ENCODE measurements around the gene SAP130. TPM values are rescaled to one million over a fixed set of nuclear protein-coding genes. Genes with fewer than 3 reads are reported as not detected.

The SAP130 gene
- total RNA-seq, 1 experiment from 2014 or later: 45.6 TPM

DNA sequence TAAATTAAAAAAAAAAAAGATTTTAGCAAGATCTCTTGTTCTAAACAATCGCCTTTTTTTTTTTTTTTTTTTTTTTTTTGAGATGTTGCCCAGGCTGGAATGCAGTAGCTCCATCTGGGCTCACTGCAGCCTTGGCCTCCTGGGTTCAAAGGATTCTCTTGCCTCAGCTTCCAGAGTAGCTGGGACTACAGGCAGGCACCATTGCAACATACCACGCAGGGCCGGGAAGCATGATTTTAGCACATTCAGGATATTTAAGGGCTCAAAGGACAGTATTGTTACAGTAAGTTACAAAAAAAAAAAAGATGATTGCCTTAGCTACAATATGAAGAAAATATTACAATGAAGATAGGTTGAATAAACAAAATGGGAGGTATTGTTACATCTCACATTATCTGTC, 29.5 kb upstream of the SAP130 start:
- no peak overlapping the region for H3K4me2 ChIP-seq (ENCODE audit: insufficient read depth, insufficient read length, low read length)
- H3K23me2 ChIP-seq (ENCODE audit: insufficient read length, low read depth, low read length, poor library complexity, severe bottlenecking): no peaks in the 10 kb centered on the region
- H2AK5ac ChIP-seq (ENCODE audit: insufficient read length, low read length): no peak overlapping the region
- no peak overlapping the region for H4K91ac ChIP-seq (ENCODE audit: insufficient read length, low read depth, low read length)
- no peak overlapping the region for H2BK120ac ChIP-seq (ENCODE audit: low read depth, low read length, poor library complexity, severe bottlenecking)
- H2BK5ac ChIP-seq (ENCODE audit: insufficient read length, low read length): no peak overlapping the region
- DNase-seq: no peak
- Mint-ChIP-seq H3K9me3 (peaks cover 0 to 2% of the 10 kb centered on the region in 2 experiments; a peak in 2 of 5 replicates), H3K4me1 (peaks cover 5 to 13% of the 10 kb centered on the region in 2 experiments), H3K4me3 (no peak overlapping the region), H3K27me3 (ENCODE audit: low read depth) (peaks cover 2% of the 10 kb centered on the region; the same call in 1 of the 2 replicates), H3K36me3 (ENCODE audit: insufficient read depth in 1 of 3, low read depth in 3 of 3) (no peaks in the 10 kb centered on the region), H3K27ac (no peak overlapping the region)
- no peak overlapping the region for H3K9ac ChIP-seq (ENCODE audit: extremely low read depth, insufficient read length, low read length)
- no peak overlapping the region for H3K23ac ChIP-seq (ENCODE audit: insufficient read length, low read depth, low read length)
- no peak overlapping the region for H2BK12ac ChIP-seq (ENCODE audit: insufficient read length, low read depth, low read length)
- no peak overlapping the region for H3K18ac ChIP-seq (ENCODE audit: insufficient read length, low read depth, low read length)
- H3K4ac ChIP-seq (ENCODE audit: low read depth, low read length): no peak overlapping the region
- no peak overlapping the region for H2AFZ ChIP-seq (ENCODE audit: low read length)
- no peak overlapping the region for H2BK20ac ChIP-seq (ENCODE audit: low read depth, low read length, poor library complexity, severe bottlenecking)
- no peaks in the 10 kb centered on the region for H3K27me3 ChIP-seq (ENCODE audit: insufficient read depth, low read length)
- no peaks in the 10 kb centered on the region for H4K20me1 ChIP-seq (ENCODE audit: control insufficient read depth, insufficient read depth, insufficient read length)
- H3T11ph ChIP-seq (ENCODE audit: low read length): no peak overlapping the region
- TF ChIP-seq, protein P1, sequence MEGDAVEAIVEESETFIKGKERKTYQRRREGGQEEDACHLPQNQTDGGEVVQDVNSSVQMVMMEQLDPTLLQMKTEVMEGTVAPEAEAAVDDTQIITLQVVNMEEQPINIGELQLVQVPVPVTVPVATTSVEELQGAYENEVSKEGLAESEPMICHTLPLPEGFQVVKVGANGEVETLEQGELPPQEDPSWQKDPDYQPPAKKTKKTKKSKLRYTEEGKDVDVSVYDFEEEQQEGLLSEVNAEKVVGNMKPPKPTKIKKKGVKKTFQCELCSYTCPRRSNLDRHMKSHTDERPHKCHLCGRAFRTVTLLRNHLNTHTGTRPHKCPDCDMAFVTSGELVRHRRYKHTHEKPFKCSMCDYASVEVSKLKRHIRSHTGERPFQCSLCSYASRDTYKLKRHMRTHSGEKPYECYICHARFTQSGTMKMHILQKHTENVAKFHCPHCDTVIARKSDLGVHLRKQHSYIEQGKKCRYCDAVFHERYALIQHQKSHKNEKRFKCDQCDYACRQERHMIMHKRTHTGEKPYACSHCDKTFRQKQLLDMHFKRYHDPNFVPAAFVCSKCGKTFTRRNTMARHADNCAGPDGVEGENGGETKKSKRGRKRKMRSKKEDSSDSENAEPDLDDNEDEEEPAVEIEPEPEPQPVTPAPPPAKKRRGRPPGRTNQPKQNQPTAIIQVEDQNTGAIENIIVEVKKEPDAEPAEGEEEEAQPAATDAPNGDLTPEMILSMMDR (conservative IDR thresholded peaks at IDR 0.05): no peak
- H3K79me2 ChIP-seq (ENCODE audit: insufficient read depth, low read length): no peaks in the 10 kb centered on the region
- no peak overlapping the region for H3K14ac ChIP-seq (ENCODE audit: insufficient read depth, low read length)
- H4K5ac ChIP-seq (ENCODE audit: insufficient read length, low read depth, low read length): no peak overlapping the region
- H3K27ac ChIP-seq (ENCODE audit: insufficient read length, low read depth, low read length): no peak overlapping the region
- H3K56ac ChIP-seq (ENCODE audit: insufficient read length, low read depth, low read length): no peak overlapping the region
- no peaks in the 10 kb centered on the region for H3K79me1 ChIP-seq (ENCODE audit: insufficient read depth, low read depth, low read length, poor library complexity, severe bottlenecking)
- no peak overlapping the region for H4K8ac ChIP-seq (replicated peaks; ENCODE audit: insufficient read length, low read depth, low read length)
- no CpG with 5 or more reads among the region's 3 CpGs for WGBS (ENCODE audit: extremely low coverage, insufficient read length, low lambda C conversion rate)
- H2BK15ac ChIP-seq (ENCODE audit: low read depth, low read length): no peak overlapping the region
- H3K9me3 ChIP-seq (ENCODE audit: control insufficient read depth, low read depth, low read length): no peaks in the 10 kb centered on the region
- H3K4me1 ChIP-seq (ENCODE audit: insufficient read depth, low read length): no peaks in the 10 kb centered on the region

All from H9 (cell line).